ENCODE data around the gene TNFRSF8. TPM values are rescaled to one million over a fixed set of nuclear protein-coding genes. Genes with fewer than 3 reads are reported as not detected.

Gene TNFRSF8
- total and polyA plus RNA-seq, 9 of the 15 experiments (the other 6 are each of a cell fraction or from before 2014, with no cell fraction given) = 3.5 to 38.4 (median 17.1) TPM

DNA sequence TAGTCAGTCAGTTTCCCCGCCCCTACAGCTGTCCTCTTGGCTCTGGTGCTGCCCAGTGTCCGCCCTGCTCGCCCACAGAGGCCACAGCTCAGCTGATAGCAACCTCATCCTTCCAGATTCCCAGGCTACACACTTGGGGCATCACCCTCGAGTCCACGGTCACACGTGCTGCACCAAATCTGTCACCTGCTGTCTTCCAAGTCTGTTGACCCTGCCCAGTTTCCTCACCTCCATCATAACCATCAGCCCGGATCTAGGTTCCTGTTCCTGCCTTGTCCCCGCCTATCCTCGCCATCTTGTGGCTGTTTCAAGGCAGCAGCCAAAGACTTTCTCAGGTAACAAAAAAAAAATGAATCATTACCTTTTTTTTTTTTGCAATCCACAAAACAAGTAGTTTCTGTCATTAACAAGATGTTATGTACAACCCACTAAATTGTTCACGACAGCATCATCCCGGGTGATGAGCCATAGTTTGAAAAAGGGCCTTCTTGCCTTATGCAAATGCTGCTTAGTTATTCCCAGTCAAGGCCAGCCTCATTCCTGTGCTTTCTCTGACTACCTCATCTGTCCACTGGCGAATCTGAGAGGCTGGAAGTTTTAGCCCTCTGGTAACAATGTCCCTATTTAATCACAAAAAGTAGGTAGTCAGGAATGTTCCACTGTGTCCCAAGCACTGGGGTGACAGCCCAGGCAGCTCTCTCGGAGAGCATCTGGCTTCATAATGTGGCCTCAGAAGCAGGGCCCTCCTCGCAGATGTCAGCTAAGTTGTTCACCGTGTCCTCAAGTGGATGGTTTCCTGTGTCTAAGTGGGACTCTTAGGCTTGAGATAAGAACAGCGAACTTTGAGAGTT lies 48.7 kb upstream of the TNFRSF8 start (continued):
- TF ChIP-seq PYGO2 (tag; IDR thresholded peaks at IDR 0.05) = no peak
- no peak for TF ChIP-seq PTRF (tag; IDR thresholded peaks at IDR 0.05)
- peak; percentile 60 for TF ChIP-seq ZNF384 (IDR thresholded peaks at IDR 0.05; ENCODE audit: low read depth, low read length)
- TF ChIP-seq RB1 (IDR thresholded peaks at IDR 0.05; ENCODE audit: low read depth) = no peak
- no peak for TF ChIP-seq TRIM24 (IDR thresholded peaks at IDR 0.05)
- TF ChIP-seq, protein P1, sequence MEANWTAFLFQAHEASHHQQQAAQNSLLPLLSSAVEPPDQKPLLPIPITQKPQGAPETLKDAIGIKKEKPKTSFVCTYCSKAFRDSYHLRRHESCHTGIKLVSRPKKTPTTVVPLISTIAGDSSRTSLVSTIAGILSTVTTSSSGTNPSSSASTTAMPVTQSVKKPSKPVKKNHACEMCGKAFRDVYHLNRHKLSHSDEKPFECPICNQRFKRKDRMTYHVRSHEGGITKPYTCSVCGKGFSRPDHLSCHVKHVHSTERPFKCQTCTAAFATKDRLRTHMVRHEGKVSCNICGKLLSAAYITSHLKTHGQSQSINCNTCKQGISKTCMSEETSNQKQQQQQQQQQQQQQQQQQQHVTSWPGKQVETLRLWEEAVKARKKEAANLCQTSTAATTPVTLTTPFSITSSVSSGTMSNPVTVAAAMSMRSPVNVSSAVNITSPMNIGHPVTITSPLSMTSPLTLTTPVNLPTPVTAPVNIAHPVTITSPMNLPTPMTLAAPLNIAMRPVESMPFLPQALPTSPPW (CRISPR knock-in tag; IDR thresholded peaks at IDR 0.05) = peak; percentile 22; the same call in 1 of the 2 replicates
- no peak for TF ChIP-seq PHF20 (IDR thresholded peaks at IDR 0.05; ENCODE audit: partially characterized antibody)
- no peak for TF ChIP-seq HOXB6 (CRISPR knock-in tag; IDR thresholded peaks at IDR 0.05; ENCODE audit: borderline replicate concordance)
- TF ChIP-seq JUND (IDR thresholded peaks at IDR 0.05; ENCODE audit: borderline replicate concordance, low read depth, low read length) = no peak
- no peak for TF ChIP-seq JUND (tag; IDR thresholded peaks at IDR 0.05; ENCODE audit: borderline replicate concordance, low read depth, low read length)
- TF ChIP-seq, protein P2, sequence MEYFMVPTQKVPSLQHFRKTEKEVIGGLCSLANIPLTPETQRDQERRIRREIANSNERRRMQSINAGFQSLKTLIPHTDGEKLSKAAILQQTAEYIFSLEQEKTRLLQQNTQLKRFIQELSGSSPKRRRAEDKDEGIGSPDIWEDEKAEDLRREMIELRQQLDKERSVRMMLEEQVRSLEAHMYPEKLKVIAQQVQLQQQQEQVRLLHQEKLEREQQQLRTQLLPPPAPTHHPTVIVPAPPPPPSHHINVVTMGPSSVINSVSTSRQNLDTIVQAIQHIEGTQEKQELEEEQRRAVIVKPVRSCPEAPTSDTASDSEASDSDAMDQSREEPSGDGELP (CRISPR knock-in tag; IDR thresholded peaks at IDR 0.05; ENCODE audit: borderline replicate concordance) = peak; percentile 40; the same call in 1 of the 2 replicates
- no peak for TF ChIP-seq PHB2 (IDR thresholded peaks at IDR 0.05; ENCODE audit: low read depth)
- TF ChIP-seq, protein P3, sequence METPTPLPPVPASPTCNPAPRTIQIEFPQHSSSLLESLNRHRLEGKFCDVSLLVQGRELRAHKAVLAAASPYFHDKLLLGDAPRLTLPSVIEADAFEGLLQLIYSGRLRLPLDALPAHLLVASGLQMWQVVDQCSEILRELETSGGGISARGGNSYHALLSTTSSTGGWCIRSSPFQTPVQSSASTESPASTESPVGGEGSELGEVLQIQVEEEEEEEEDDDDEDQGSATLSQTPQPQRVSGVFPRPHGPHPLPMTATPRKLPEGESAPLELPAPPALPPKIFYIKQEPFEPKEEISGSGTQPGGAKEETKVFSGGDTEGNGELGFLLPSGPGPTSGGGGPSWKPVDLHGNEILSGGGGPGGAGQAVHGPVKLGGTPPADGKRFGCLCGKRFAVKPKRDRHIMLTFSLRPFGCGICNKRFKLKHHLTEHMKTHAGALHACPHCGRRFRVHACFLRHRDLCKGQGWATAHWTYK (CRISPR knock-in tag; IDR thresholded peaks at IDR 0.05) = no peak
- TF ChIP-seq ZNF133 (CRISPR knock-in tag; IDR thresholded peaks at IDR 0.05) = no peak
- TF ChIP-seq ZFP30 (CRISPR knock-in tag; IDR thresholded peaks at IDR 0.05; ENCODE audit: borderline replicate concordance) = no peak
- no peak for TF ChIP-seq ZNF311 (CRISPR knock-in tag; IDR thresholded peaks at IDR 0.05)
- 0 out of 2 replicates have a peak, but pooled peaks have one; percentile 29 for TF ChIP-seq ZFX (CRISPR knock-in tag; IDR thresholded peaks at IDR 0.05)
- no peak for TF ChIP-seq ARID1B (IDR thresholded peaks at IDR 0.05)
- TF ChIP-seq RAD51 (IDR thresholded peaks at IDR 0.05; ENCODE audit: borderline replicate concordance, low read depth) = no peak
- TF ChIP-seq ZNF41 (CRISPR knock-in tag; conservative IDR thresholded peaks at IDR 0.05) = no peak
